ENCODE measurements around the gene PCDH12.

The PCDH12 gene

GRCh38 chr5:141965071-141965470, 7.1 kb upstream of the PCDH12 start:
- Histone ChIP-seq H3K4me3 (ENCODE audit: low read depth in 1 of 2, low read length in 2 of 2) (no peak overlapping the region), H3K4me1 (ENCODE audit: insufficient read depth, low read length) (peaks cover 10% of the 10 kb centered on the region), H3K27me3 (ENCODE audit: control insufficient read depth in 1 of 2, insufficient read depth in 2 of 2, low read length in 2 of 2) (no peaks in the 10 kb centered on the region), H3K36me3 (ENCODE audit: insufficient read depth, low read length) (no peaks in the 10 kb centered on the region), H3K9ac (ENCODE audit: low read length) (no peak overlapping the region), H3K9me3 (ENCODE audit: low read length) (no peaks in the 10 kb centered on the region), H3K27ac (ENCODE audit: low read depth, low read length) (no peak overlapping the region)

GRCh38 chr5:141963701-141964100, 5.7 kb upstream of the PCDH12 start:
- Histone ChIP-seq H3K9me3 (ENCODE audit: low read length) (no peaks in the 10 kb centered on the region), H3K27ac (ENCODE audit: low read depth, low read length) (no peak overlapping the region), H3K27me3 (ENCODE audit: control insufficient read depth in 1 of 2, insufficient read depth in 2 of 2, low read length in 2 of 2) (no peaks in the 10 kb centered on the region), H3K4me3 (ENCODE audit: low read depth in 1 of 2, low read length in 2 of 2) (no peak overlapping the region), H3K36me3 (ENCODE audit: insufficient read depth, low read length) (no peaks in the 10 kb centered on the region), H3K4me1 (ENCODE audit: insufficient read depth, low read length) (peaks cover 11% of the 10 kb centered on the region), H3K9ac (ENCODE audit: low read length) (no peak overlapping the region)

- Histone ChIP-seq H3K9ac (ENCODE audit: low read length) (no peak overlapping the region), H3K9me3 (ENCODE audit: low read length) (no peaks in the 10 kb centered on the region), H3K4me1 (ENCODE audit: insufficient read depth, low read length) (peaks cover 11% of the 10 kb centered on the region), H3K27ac (ENCODE audit: low read depth, low read length) (no peak overlapping the region), H3K4me3 (ENCODE audit: low read depth in 1 of 2, low read length in 2 of 2) (no peak overlapping the region), H3K36me3 (ENCODE audit: insufficient read depth, low read length) (no peaks in the 10 kb centered on the region), H3K27me3 (ENCODE audit: control insufficient read depth in 1 of 2, insufficient read depth in 2 of 2, low read length in 2 of 2) (no peaks in the 10 kb centered on the region)
Observed at GRCh38 chr5:141961466-141961865, 3.5 kb upstream of the PCDH12 start.

- H3K9ac ChIP-seq (ENCODE audit: low read length): no peak overlapping the region
- no peaks in the 10 kb centered on the region for H3K27me3 ChIP-seq (ENCODE audit: control insufficient read depth in 1 of 2, insufficient read depth in 2 of 2, low read length in 2 of 2)
- peaks cover 11% of the 10 kb centered on the region for H3K4me1 ChIP-seq (ENCODE audit: insufficient read depth, low read length)
- no peak overlapping the region for H3K27ac ChIP-seq (ENCODE audit: low read depth, low read length)
- no peak overlapping the region for H3K4me3 ChIP-seq (ENCODE audit: low read depth in 1 of 2, low read length in 2 of 2)
- H3K36me3 ChIP-seq (ENCODE audit: insufficient read depth, low read length): no peaks in the 10 kb centered on the region
- no peaks in the 10 kb centered on the region for H3K9me3 ChIP-seq (ENCODE audit: low read length)
Observed at GRCh38 chr5:141960449-141961323, 2.7 kb upstream of the PCDH12 start.

GRCh38 chr5:141960018-141960417, 2.0 kb upstream of the PCDH12 start:
- peaks cover 11% of the 10 kb centered on the region for H3K4me1 ChIP-seq (ENCODE audit: insufficient read depth, low read length)

GRCh38 chr5:141958546-141959172, 657 bp upstream of the PCDH12 start:
- Histone ChIP-seq H3K9ac (ENCODE audit: low read length) (no peak overlapping the region), H3K36me3 (ENCODE audit: insufficient read depth, low read length) (no peaks in the 10 kb centered on the region), H3K27ac (ENCODE audit: low read depth, low read length) (no peak overlapping the region), H3K9me3 (ENCODE audit: low read length) (no peaks in the 10 kb centered on the region), H3K4me3 (ENCODE audit: low read depth in 1 of 2, low read length in 2 of 2) (no peak overlapping the region), H3K4me1 (ENCODE audit: insufficient read depth, low read length) (peaks cover 11% of the 10 kb centered on the region), H3K27me3 (ENCODE audit: control insufficient read depth in 1 of 2, insufficient read depth in 2 of 2, low read length in 2 of 2) (no peaks in the 10 kb centered on the region)

More at GRCh38 chr5:141960018-141960417, 2.0 kb upstream of the PCDH12 start:
- no peaks in the 10 kb centered on the region for H3K36me3 ChIP-seq (ENCODE audit: insufficient read depth, low read length)
- H3K27me3 ChIP-seq (ENCODE audit: control insufficient read depth in 1 of 2, insufficient read depth in 2 of 2, low read length in 2 of 2): no peaks in the 10 kb centered on the region
- H3K27ac ChIP-seq (ENCODE audit: low read depth, low read length): no peak overlapping the region
- H3K4me3 ChIP-seq (ENCODE audit: low read depth in 1 of 2, low read length in 2 of 2): no peak overlapping the region
- H3K9ac ChIP-seq (ENCODE audit: low read length): no peak overlapping the region
- H3K9me3 ChIP-seq (ENCODE audit: low read length): no peaks in the 10 kb centered on the region

GRCh38 chr5:141957367-141957996, 520 bp downstream of the PCDH12 start:
- no peak overlapping the region for H3K9ac ChIP-seq (ENCODE audit: low read length)
- no peaks in the 10 kb centered on the region for H3K9me3 ChIP-seq (ENCODE audit: low read length)
- H3K27ac ChIP-seq (ENCODE audit: low read depth, low read length): no peak overlapping the region
- no peaks in the 10 kb centered on the region for H3K36me3 ChIP-seq (ENCODE audit: insufficient read depth, low read length)
- no peak overlapping the region for H3K4me3 ChIP-seq (ENCODE audit: low read depth in 1 of 2, low read length in 2 of 2)
- peaks cover 11% of the 10 kb centered on the region for H3K4me1 ChIP-seq (ENCODE audit: insufficient read depth, low read length)
- H3K27me3 ChIP-seq (ENCODE audit: control insufficient read depth in 1 of 2, insufficient read depth in 2 of 2, low read length in 2 of 2): no peaks in the 10 kb centered on the region

GRCh38 chr5:141954194-141954593, 3.8 kb downstream of the PCDH12 start:
- no peak overlapping the region for H3K4me3 ChIP-seq (ENCODE audit: low read depth in 1 of 2, low read length in 2 of 2)

GRCh38 chr5:141952020-141952419, 6.0 kb downstream of the PCDH12 start:
- H3K4me1 ChIP-seq (ENCODE audit: insufficient read depth, low read length): no peaks in the 10 kb centered on the region
- no peaks in the 10 kb centered on the region for H3K9me3 ChIP-seq (ENCODE audit: low read length)
- no peak overlapping the region for H3K4me3 ChIP-seq (ENCODE audit: low read depth in 1 of 2, low read length in 2 of 2)
- H3K27me3 ChIP-seq (ENCODE audit: control insufficient read depth in 1 of 2, insufficient read depth in 2 of 2, low read length in 2 of 2): no peaks in the 10 kb centered on the region
- no peak overlapping the region for H3K9ac ChIP-seq (ENCODE audit: low read length)
- H3K27ac ChIP-seq (ENCODE audit: low read depth, low read length): no peak overlapping the region
- H3K36me3 ChIP-seq (ENCODE audit: insufficient read depth, low read length): peaks cover 12% of the 10 kb centered on the region

More at GRCh38 chr5:141954194-141954593, 3.8 kb downstream of the PCDH12 start:
- Histone ChIP-seq H3K9me3 (ENCODE audit: low read length) (no peaks in the 10 kb centered on the region), H3K27me3 (ENCODE audit: control insufficient read depth in 1 of 2, insufficient read depth in 2 of 2, low read length in 2 of 2) (no peaks in the 10 kb centered on the region), H3K9ac (ENCODE audit: low read length) (no peak overlapping the region), H3K36me3 (ENCODE audit: insufficient read depth, low read length) (peaks cover 12% of the 10 kb centered on the region), H3K27ac (ENCODE audit: low read depth, low read length) (no peak overlapping the region), H3K4me1 (ENCODE audit: insufficient read depth, low read length) (no peaks in the 10 kb centered on the region)

- no peak overlapping the region for H3K9ac ChIP-seq (ENCODE audit: low read length)
- H3K27me3 ChIP-seq (ENCODE audit: control insufficient read depth in 1 of 2, insufficient read depth in 2 of 2, low read length in 2 of 2): no peaks in the 10 kb centered on the region
- H3K9me3 ChIP-seq (ENCODE audit: low read length): no peaks in the 10 kb centered on the region
- no peak overlapping the region for H3K27ac ChIP-seq (ENCODE audit: low read depth, low read length)
- peaks cover 2% of the 10 kb centered on the region for H3K4me1 ChIP-seq (ENCODE audit: insufficient read depth, low read length)
- H3K36me3 ChIP-seq (ENCODE audit: insufficient read depth, low read length): peaks cover 12% of the 10 kb centered on the region
- H3K4me3 ChIP-seq (ENCODE audit: low read depth in 1 of 2, low read length in 2 of 2): no peak overlapping the region
Observed at GRCh38 chr5:141951332-141951781, 6.6 kb downstream of the PCDH12 start.

- Histone ChIP-seq H3K27ac (ENCODE audit: low read depth, low read length) (no peak overlapping the region), H3K9ac (ENCODE audit: low read length) (no peak overlapping the region), H3K27me3 (ENCODE audit: control insufficient read depth in 1 of 2, insufficient read depth in 2 of 2, low read length in 2 of 2) (no peaks in the 10 kb centered on the region), H3K9me3 (ENCODE audit: low read length) (no peaks in the 10 kb centered on the region), H3K4me3 (ENCODE audit: low read depth in 1 of 2, low read length in 2 of 2) (no peak overlapping the region), H3K36me3 (ENCODE audit: insufficient read depth, low read length) (peaks cover 12% of the 10 kb centered on the region), H3K4me1 (ENCODE audit: insufficient read depth, low read length) (peaks cover 11% of the 10 kb centered on the region)
Observed at GRCh38 chr5:141950207-141951005, 7.6 kb downstream of the PCDH12 start.

Data from muscle layer of colon (tissue), 2 donors.